Spleen (tissue), 7 donors: Measurements from ENCODE around the gene CRELD2.

Experiments
- CTCF ChIP-seq, 11 experiments: fragments of 200-600 bp in 7 of 11; fragments of 450-650 bp in 4 of 11; sonication (generic) in 4 of 11; IDR thresholded peaks in 8 of 11; conservative IDR thresholded peaks in 3 of 11; 1 replicate in 7 of 11; 2 replicates in 4 of 11; pipeline versions ENCODE4 v1.4.0 to v1.8.0; 2016 to 2021; ENCODE audit warnings: antibody characterized with exemption in 11 of 11, inconsistent platforms in 4 of 11, mild to moderate bottlenecking in 1 of 11
- POLR2A ChIP-seq, 3 donors: fragments of 450-650 bp; IDR thresholded peaks; one replicate each; pipeline ENCODE4 v1.5.1; 2017; ENCODE audit warnings: antibody characterized with exemption in 3 of 3, mild to moderate bottlenecking in 1 of 3
- POLR2AphosphoS5 ChIP-seq, 3 donors: sonication (generic); formaldehyde crosslinking; IDR thresholded peaks; one replicate each; pipeline ENCODE4 v1.5.1; 2017; ENCODE audit warnings: antibody characterized with exemption in 3 of 3
- donor health status: DM: no; HTN: no; CAD: no; lungs with moderate emphysema.
- donor health status: DM: no; HTN: no; CAD: no.
- donor health status: DM: no; HTN: no; CAD: no.

DNA sequence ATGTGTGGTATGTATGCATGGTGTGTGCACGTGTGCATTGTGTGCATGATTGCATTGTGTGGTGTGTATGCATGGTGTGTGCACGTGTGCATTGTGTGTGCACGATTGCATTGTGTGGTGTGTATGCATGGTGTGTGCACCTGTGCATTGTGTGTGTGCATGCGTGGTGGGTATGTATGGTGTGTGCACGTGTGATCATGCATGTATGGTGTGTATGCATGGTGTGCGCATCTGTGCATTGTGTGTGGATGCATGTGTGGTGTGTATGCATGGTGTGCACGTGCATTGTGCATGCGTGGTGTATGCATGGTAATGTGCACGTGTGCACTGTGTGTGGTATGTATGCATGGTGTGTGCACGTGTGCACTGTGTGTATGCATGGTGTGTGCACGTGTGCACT lies 17.0 kb upstream of the CRELD2 start:
- TF ChIP-seq CTCF (IDR thresholded peaks at IDR 0.05 in 8 of 11, conservative IDR thresholded peaks at IDR 0.05 in 3 of 11) (no peak), POLR2A (IDR thresholded peaks at IDR 0.05) (no peak), POLR2AphosphoS5 (IDR thresholded peaks at IDR 0.05) (no peak)
